OCI-M2 (cell line): ENCODE results near the gene PATL2.
"Not testable (repeated sequence)": the region's sequence is repeated elsewhere in the genome, so short reads cannot be mapped to it uniquely, and the experiment has no call there.

ENCODE experiments used
- DNase-seq: peaks from one replicate; lab custom pipeline; 2025; ENCODE audit not compliant: unreplicated experiment; lab: John Stamatoyannopoulos, UW

The PATL2 gene

GRCh38 chr15:44654858-44655257, 56.3 kb downstream of the PATL2 start:
- no peak for DNase-seq

GRCh38 chr15:44647637-44648036, 63.5 kb downstream of the PATL2 start:
- no peak for DNase-seq

- DNase-seq: no peak
Observed at GRCh38 chr15:44647036-44647435, 64.1 kb downstream of the PATL2 start.

GRCh38 chr15:44646460-44646859, 64.7 kb downstream of the PATL2 start:
- DNase-seq: no peak

- DNase-seq: no peak
Observed at GRCh38 chr15:44641651-44642050, 69.5 kb downstream of the PATL2 start.

- DNase-seq: no peak
Observed at GRCh38 chr15:44636976-44637375, 74.1 kb downstream of the PATL2 start.

GRCh38 chr15:44633603-44634002, 77.5 kb downstream of the PATL2 start:
- DNase-seq: no peak

- not testable (repeated sequence) for DNase-seq
Observed at GRCh38 chr15:44625286-44625685, 85.8 kb downstream of the PATL2 start.

GRCh38 chr15:44623178-44623577, 87.9 kb downstream of the PATL2 start:
- no peak for DNase-seq

GRCh38 chr15:44620081-44620480, 91.0 kb downstream of the PATL2 start:
- DNase-seq: no peak

GRCh38 chr15:44616974-44617373, 94.1 kb downstream of the PATL2 start:
- DNase-seq: no peak
